HG02884 (cell line): Measurements from ENCODE around the gene GLP2R.
"Not testable (repeated sequence)": the region's sequence is repeated elsewhere in the genome, so short reads cannot be mapped to it uniquely, and the experiment has no call there.

Experiments
- ATAC-seq: cut with Tn5 transposase; IDR thresholded peaks from one replicate; pipeline ENCODE4 v1.9.1; 2021; ENCODE audit warnings: mild to moderate bottlenecking, moderate library complexity; ENCODE audit not compliant: unreplicated experiment

GLP2R gene

GRCh38 chr17:9918352-9918751 lies 92.6 kb downstream of the GLP2R start:
- ATAC-seq = no peak

GRCh38 chr17:9918804-9919352 lies 93.2 kb downstream of the GLP2R start:
- no peak for ATAC-seq

GRCh38 chr17:9921216-9921615 lies 95.5 kb downstream of the GLP2R start:
- not testable (repeated sequence) for ATAC-seq

DNA sequence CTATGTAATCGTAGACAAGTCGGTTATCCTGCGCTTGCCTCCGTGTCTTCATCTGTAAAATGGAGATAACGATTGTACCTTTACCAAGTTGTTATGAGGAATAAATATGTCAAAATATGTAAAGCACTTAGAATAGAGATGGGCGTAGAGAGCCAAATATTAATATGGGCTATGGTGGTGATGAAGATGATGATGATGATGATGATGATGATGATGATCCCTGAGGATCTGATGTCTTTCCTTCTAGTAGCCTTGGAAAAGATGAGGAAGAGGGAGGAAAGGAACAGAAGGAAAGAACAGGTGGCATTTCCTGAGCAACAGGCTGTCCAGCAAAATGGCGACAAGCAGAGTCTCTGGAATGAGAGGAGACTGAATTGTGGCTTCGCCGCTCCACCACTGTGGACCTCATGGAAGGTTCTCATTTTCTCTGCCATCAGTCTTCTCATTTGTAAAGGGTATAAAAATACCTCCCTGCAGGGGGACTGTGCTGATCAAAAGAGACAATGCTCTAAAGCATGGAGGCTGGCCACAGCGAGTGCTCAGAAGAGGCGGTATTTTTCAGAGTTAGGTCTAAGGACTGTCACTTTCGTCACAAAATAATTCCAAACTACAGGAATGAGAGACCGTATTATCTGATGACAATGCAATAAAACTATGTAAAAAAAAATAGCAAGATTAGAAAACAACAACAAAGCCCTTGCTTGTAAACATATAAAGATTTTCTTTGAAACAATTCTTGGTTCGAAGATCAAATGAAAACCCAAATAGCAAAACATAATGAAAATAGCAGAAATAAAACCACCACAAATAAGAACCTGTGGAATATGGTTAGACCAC lies 96.5 kb downstream of the GLP2R start:
- no peak for ATAC-seq

DNA sequence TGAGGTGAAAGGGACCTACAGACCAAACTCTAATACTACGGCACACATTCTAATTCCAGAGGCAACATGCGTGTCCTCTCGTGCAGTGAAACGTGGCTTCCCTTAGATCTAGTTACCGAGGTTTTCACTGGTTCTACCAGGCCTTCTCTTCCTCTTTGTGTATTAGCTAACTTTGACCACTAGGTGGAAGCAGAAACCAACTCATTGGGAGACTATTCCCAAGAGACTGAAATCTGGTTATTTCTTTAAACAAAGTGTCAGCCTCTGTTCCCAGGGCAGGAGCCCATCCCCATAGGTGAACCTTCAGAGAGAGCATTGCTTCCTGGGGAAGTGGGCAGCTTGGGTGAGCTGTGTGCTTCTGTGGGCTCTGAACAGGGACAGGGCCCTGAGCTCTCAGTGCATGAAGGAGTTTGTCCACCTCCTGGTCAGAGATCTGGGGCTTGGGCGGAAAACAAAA lies 99.0 kb downstream of the GLP2R start:
- no peak for ATAC-seq

GRCh38 chr17:9925457-9925856 lies 99.7 kb downstream of the GLP2R start:
- ATAC-seq = no peak

- no peak for ATAC-seq
These were observed 100.6 kb downstream of the GLP2R start for GRCh38 chr17:9926150-9926804.

DNA sequence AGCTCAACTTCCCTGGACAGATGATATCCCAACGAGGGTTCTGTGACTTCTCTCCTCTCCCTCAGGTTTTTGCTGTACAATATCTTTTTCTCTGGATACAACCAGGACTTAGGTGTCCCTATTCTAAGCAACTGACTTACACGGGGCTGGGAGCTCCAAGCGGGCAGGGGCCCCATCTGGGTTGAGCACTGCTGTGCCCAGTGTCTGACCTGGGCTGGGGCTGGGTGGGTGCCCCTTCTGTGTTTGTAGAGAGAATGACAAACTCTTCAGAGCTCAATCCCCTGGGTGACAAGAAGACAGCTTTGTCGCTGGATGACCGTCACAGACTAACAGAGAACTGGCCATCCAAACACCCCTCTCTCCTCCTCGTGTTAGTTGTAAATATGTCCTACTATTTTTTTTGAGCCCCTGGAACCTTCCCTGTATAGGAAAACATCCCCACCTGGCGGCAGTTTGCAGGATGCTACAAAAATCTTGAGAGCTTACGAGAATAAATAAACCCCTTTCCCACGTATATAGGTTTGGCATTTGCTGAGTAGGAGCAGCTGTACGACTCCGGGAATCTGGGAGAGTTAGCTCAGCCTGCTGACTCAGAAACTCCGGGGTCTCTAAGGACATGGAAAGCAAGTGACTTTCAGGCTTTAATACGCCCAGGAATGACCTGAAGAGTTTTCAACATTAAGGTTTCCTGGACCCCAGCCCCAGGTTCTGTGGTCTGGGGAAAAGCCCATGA lies 103.0 kb downstream of the GLP2R start:
- no peak for ATAC-seq

DNA sequence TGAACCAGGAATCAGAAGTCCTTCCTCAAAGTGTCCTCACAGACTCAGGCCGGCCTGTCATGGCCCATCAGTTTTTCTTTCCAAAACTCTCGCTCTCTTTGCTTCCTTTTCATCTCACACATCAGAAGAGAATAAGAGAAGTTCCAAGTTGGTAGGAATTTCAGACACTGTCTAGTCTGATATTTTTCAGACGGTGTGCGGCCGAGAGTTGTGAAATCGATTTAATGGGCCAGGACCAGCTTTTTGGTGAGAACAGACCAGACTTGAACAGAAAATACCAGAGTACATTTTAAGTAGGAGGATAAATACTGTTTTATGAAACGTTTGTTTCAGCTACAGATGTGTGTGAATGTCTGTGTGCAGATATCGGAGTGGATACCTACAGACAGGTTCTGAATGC lies 104.1 kb downstream of the GLP2R start:
- ATAC-seq = no peak

DNA sequence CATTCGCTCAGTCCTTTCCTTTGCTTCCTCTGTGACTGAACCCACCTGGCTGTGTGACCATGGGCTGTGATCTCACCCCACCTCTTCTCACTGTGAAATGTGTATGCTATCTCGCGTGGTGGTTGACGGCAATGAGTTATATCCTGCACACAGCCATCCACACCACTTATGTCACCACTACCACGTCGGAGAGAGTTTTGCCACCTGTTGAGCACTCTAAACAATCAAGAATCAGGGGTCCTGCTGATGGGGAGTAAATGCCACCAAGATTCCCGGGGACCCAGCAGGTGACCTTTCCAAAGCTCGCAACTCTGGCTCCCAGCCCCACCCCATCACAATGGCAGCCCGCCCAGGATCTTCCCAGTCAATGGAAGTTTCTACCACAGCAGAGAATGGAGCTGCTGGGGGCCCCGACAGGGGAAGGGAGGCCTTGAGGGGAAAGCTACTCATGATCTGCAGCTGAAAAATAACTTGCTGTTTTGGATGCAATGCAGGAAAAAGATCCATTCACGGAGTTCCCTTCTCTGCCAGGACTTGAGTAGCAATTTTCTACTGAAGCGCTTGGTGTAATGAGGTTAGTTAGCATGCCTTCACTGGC lies 105.5 kb downstream of the GLP2R start:
- ATAC-seq = no peak

DNA sequence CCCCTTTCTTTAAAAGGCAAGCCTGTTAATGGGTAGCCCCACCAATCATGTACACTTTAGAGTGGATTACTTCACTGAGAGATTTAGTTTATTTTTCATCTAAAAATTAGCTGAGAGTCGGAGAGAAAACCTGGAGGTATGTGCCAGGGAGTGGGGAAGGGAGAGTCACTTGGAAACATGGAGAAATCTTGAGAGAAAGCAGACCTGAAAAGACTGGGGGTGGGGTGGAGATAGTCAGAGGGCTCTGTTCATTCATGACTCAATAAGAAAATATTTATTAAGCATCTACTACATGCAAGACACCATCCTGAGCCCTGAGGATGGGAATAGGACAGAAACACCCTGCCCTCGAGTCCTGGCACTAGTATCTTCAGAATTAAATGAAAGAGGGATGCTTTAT lies 106.8 kb downstream of the GLP2R start:
- no peak for ATAC-seq

DNA sequence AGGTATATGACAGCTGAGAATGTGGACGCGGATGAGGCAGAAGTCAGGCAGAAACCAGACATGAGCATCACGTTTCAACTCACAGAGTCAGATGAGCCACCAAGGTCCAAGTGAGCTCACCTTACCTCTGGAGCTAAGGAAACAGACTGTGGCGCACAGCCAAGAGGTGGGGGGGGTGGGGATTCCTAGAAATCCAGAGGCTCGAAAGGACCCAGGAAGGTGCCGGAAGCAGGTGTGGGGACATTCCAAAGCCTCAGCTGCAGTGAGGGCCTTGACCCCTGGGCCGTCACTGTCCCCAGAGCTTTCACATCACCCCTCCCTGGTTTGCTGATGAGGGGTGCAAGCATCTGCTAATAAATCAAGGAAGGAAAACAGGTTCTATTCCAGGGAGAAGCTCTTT lies 108.6 kb downstream of the GLP2R start:
- no peak for ATAC-seq

- ATAC-seq = no peak
These were observed 109.7 kb downstream of the GLP2R start for GRCh38 chr17:9935408-9935807.

DNA sequence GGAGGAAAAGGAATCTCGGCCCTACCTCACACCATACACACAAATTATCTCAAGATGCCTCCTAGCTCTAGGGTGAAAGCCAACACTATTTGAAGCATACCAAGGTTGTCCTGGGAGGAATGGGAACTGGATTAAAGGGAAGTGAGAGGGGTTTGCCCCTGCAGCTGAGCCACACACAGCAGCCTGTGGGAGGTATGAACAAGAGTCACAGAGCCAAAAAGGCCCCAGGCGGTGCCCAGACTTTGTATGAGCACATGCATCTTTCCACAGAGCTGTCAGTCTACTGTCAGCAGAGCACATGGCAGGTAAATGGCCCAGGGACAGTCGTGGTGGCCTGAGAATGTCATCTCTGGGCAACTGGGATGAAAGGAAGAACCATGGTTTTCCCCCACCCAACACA lies 110.4 kb downstream of the GLP2R start:
- ATAC-seq = no peak

DNA sequence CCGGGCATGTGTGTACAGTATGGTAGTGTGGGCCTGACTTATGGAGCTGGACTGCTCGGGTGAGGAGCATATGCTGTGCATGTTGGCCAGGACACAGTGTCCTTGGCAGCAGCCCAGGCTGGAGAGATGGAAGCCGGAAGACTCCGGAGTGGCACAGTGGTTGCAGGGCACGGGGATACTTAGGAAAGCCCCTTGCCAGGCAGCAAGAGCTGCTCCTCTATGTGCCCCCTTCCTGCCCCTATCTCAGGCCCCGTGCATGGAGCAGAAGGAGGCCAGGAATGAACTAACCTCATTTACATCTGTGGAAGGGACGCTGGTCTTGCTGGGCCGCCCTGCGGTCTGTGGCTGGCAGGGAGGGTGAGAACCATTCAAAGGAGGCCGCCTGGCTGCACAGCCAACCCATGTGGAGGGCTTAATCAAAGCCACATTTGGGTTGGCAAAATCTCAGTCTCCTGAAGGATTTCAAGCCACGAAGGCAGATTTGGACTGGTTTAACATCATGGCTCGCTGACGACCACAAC lies 111.6 kb downstream of the GLP2R start:
- no peak for ATAC-seq

DNA sequence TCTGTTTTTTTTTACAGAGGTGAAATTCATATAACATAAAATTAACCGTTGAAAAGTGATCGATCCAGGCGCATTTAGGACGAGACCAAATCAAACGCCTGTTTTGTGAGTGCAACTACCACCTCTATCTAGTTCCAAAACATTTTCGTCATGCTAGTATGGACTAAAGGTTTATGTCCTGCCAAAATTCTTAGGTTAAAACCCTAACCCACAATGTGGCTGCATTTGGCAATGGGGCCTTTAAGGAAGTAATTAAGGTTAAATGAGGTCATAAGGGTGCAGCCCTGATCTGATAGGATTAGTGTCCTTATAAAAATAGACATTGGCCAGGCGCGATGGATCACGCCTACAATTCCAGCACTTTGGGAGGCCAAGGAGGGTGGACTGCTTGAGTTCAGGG lies 112.2 kb downstream of the GLP2R start:
- ATAC-seq = no peak

- ATAC-seq = no peak
These were observed 113.0 kb downstream of the GLP2R start for GRCh38 chr17:9938764-9939163.

- ATAC-seq = no peak
These were observed 115.1 kb downstream of the GLP2R start for GRCh38 chr17:9940841-9941240.

DNA sequence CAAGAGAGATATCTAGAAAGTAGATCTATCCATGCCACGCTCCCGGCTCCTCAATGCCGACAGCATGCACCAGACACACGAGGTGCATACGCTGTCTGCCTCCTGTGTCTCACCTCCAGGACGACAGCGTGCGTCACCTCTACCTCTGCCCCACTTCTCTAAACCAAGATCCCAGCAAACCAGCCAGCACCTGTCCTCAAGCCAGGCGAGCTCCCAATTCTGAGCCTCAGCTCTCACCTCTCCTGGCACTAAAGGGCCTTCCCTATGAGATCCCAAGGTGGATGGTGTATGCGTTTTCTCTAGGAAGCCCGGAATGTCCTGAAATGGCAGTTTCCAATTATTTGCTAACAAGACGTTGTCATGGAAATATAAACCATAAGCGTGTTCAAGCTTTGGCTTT lies 115.6 kb downstream of the GLP2R start:
- no peak for ATAC-seq
